ENCODE results near the gene FLII. TPM values are rescaled to one million over a fixed set of nuclear protein-coding genes. Genes with fewer than 3 reads are reported as not detected.
A peak's percentile ranks its signal among the peaks of the same experiment; 100 is the strongest.

Gene FLII
- total and polyA plus RNA-seq, 8 donors, result 142 to 282 (median 173) TPM

DNA sequence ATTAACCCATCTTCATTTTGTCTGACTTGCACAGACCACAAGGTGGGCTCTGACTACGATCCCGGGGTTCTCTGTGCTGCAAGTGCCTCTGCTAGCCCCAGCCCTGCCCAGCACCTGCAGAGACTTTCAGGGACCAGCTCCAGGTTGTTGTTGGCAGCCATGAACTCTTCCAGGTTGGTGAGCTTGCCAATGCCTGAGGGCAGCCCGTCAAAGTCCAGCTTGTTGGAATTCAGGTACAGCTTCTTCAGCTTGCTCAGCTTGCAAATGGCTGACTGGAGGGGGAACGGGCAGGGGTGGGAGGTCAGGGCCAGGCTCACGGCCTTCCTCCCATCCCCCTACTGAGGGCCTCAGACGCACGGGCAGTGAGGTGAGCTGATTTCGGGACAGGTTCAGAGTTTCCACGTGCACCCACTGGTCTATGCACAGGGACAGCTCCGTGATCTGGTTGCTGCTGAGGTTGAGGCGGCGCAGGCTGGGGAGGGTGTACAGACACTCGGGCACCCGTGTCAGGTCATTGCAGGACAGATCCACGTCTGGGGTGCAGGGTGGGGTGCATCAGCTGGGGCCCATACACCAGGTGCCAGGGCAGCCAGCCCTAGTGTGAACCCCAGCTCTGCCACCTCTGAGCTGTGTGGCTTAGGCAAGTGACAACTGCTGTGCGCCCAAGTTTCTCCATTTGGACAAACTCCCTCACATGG is 5.2 kb downstream of the FLII start:
- DNase-seq (no peak), FAIRE-seq (no peak), ATAC-seq (no peak)
- 83 to 89% methylated on average over 16 of the region's 16 CpGs for WGBS, 2 donors
- Histone ChIP-seq H3K4me1 (peaks cover 0 to 14% (median 13%) of the 10 kb centered on the region in 3 donors), H3K27me3 (no peaks in the 10 kb centered on the region), H3K9me3 (no peaks in the 10 kb centered on the region), H3K36me3 (peaks cover 8 to 54% (median 41%) of the 10 kb centered on the region in 3 donors), H3K4me3 (no peak overlapping the region), H3K27ac (no peak overlapping the region)
- intact Hi-C loops (cut with DNase I), result no loop called here
- TF ChIP-seq CTCF (IDR thresholded peaks at IDR 0.05), result no peak

GRCh38 chr17:18252160-18252559 is 6.4 kb downstream of the FLII start:
- H3K27me3 ChIP-seq, result no peaks in the 10 kb centered on the region
- WGBS, 2 donors, result 76 to 80% methylated on average over 5 of the region's 5 CpGs
- H3K27ac ChIP-seq, result no peak overlapping the region
- FAIRE-seq (no peak), ATAC-seq (no peak), DNase-seq (no peak)
- H3K9me3 ChIP-seq, result no peaks in the 10 kb centered on the region
- H3K36me3 ChIP-seq, result peaks cover 8 to 54% (median 41%) of the 10 kb centered on the region in 3 donors
- H3K4me3 ChIP-seq, result no peak overlapping the region
- peaks cover 0 to 11% (median 10%) of the 10 kb centered on the region in 3 donors for H3K4me1 ChIP-seq
- intact Hi-C loops (cut with DNase I), result no loop called here
- no peak for TF ChIP-seq CTCF (IDR thresholded peaks at IDR 0.05)

- intact Hi-C loops (cut with DNase I), result no loop called here
These were observed 7.3 kb downstream of the FLII start for GRCh38 chr17:18251204-18251603.

DNA sequence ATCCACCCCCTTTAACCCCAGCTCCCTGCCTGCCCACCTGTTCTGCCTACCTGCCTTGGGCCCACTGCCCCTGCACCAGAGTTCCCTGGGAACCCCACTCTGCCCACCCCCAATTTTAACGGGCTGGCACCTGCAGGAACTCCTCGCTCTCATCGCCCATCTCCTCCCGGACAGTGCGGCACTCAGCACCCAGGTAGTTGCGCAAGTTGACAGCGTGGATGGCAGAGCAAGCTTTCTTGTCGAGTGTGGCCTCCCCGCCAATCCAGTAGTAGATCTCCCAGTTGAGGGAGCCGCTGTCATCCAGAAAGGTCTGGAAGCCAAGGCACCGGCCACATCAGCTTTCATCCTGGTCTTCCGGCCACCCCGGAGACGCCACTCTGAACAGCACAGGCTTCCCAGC is 7.8 kb downstream of the FLII start:
- no peak overlapping the region for H3K27ac ChIP-seq
- FAIRE-seq, result no peak
- H3K4me1 ChIP-seq, result no peaks in the 10 kb centered on the region
- intact Hi-C loops (cut with DNase I), result no loop called here
- no peaks in the 10 kb centered on the region for H3K9me3 ChIP-seq
- H3K4me3 ChIP-seq, result no peak overlapping the region
- no peak for DNase-seq
- WGBS, 2 donors, result 91 to 93% methylated on average over 14 of the region's 14 CpGs
- ATAC-seq, result no peak
- no peak for TF ChIP-seq CTCF (IDR thresholded peaks at IDR 0.05)
- H3K36me3 ChIP-seq, result peaks cover 9 to 65% (median 45%) of the 10 kb centered on the region in 3 donors
- no peaks in the 10 kb centered on the region for H3K27me3 ChIP-seq

More at GRCh38 chr17:18251204-18251603, 7.3 kb downstream of the FLII start:
- no peak overlapping the region for H3K27ac ChIP-seq
- 79 to 80% methylated on average over 15 of the region's 15 CpGs for WGBS, 2 donors
- no peak for DNase-seq
- no peak overlapping the region for H3K4me3 ChIP-seq
- peaks cover 0 to 1% (median under 1%) of the 10 kb centered on the region in 3 donors for H3K4me1 ChIP-seq
- H3K36me3 ChIP-seq, result peaks cover 8 to 60% (median 41%) of the 10 kb centered on the region in 3 donors
- TF ChIP-seq CTCF (IDR thresholded peaks at IDR 0.05), result no peak
- no peaks in the 10 kb centered on the region for H3K27me3 ChIP-seq
- ATAC-seq, result no peak
- H3K9me3 ChIP-seq, result no peaks in the 10 kb centered on the region
- FAIRE-seq, result no peak

- ATAC-seq (peak; percentile 58 to 86 (median 70)), FAIRE-seq (no peak), DNase-seq (peak in 4 of 6 donors; percentile 73 to 82 (median 79))
- Histone ChIP-seq H3K27me3 (no peaks in the 10 kb centered on the region), H3K4me3 (no peak overlapping the region), H3K27ac (no peak overlapping the region), H3K4me1 (no peaks in the 10 kb centered on the region), H3K9me3 (no peaks in the 10 kb centered on the region), H3K36me3 (peaks cover 13 to 70% (median 49%) of the 10 kb centered on the region in 3 donors)
- 45 to 56% methylated on average over 9 of the region's 9 CpGs for WGBS, 2 donors
- no peak for TF ChIP-seq CTCF (IDR thresholded peaks at IDR 0.05)
- intact Hi-C loops (cut with DNase I), result no loop called here
These were observed 8.3 kb downstream of the FLII start for GRCh38 chr17:18250259-18250658.

All from pancreas (tissue), 10 donors.